SK-N-SH (cell line): ENCODE measurements around the gene SLC35G1. TPM values are rescaled to one million over a fixed set of nuclear protein-coding genes. Genes with fewer than 3 reads are reported as not detected.

ENCODE experiments used
- CTCF ChIA-PET: fragments of 300-600, 350-600 bp; formaldehyde crosslinking; extraction: SDS; loops from one replicate; lab custom pipeline; 2021; lab: Yijun Ruan, JAX
- POLR2A ChIA-PET: fragments of 350-600 bp; sonication (Branson Sonifier 250); formaldehyde crosslinking; extraction: SDS; loops from one replicate; lab custom pipeline; 2020; ENCODE audit warnings: antibody characterized with exemption, inconsistent platforms; lab: Yijun Ruan, JAX
- DNase-seq: peaks from one replicate; pipeline ENCODE4 v3.0.0; 2012
- H2AFZ ChIP-seq: fragments of 200-600 bp; sonication (generic); 2 replicates; pipeline ENCODE4 v1.8.1; 2016; ENCODE audit warnings: antibody characterized with exemption, mild to moderate bottlenecking, low read depth
- H3F3A ChIP-seq: fragments of 200-600 bp; sonication (generic); replicated peaks from 2 replicates; pipeline ENCODE3; 2016; ENCODE audit warnings: antibody characterized with exemption, mild to moderate bottlenecking; ENCODE audit not compliant: insufficient read depth
- H3K27ac ChIP-seq, 2 experiments: fragments of 200-500 bp in 1 of 2; fragments of 200-600 bp in 1 of 2; sonication (Bioruptor generic) in 1 of 2; sonication (generic), shearing (Covaris generic) in 1 of 2; 2 replicates each; pipeline versions ENCODE4 v1.5.1 to v1.6.1; 2014 to 2016; ENCODE audit warnings: low read depth in 2 of 2, inconsistent platforms in 1 of 2, low read length in 1 of 2, mild to moderate bottlenecking in 1 of 2, mixed read lengths in 1 of 2
- H3K27me3 ChIP-seq: fragments of 200-600 bp; sonication (generic), shearing (Covaris generic); 2 replicates; pipeline ENCODE4 v1.6.1; 2016; ENCODE audit warnings: mixed run types; ENCODE audit not compliant: insufficient read depth
- H3K36me3 ChIP-seq, 2 experiments: fragments of 200-500 bp in 1 of 2; fragments of 200-600 bp in 1 of 2; sonication (Bioruptor generic) in 1 of 2; sonication (generic) in 1 of 2; replicated peaks in 1 of 2; 2 replicates each; pipeline versions ENCODE3 to v1.5.1; 2014 to 2016; ENCODE audit warnings: low read length in 1 of 2, mild to moderate bottlenecking in 1 of 2; ENCODE audit not compliant: insufficient read depth in 2 of 2, control insufficient read depth in 1 of 2
- H3K4me1 ChIP-seq, 2 experiments: fragments of 200-500 bp in 1 of 2; fragments of 200-600 bp in 1 of 2; sonication (Bioruptor generic) in 1 of 2; sonication (generic), shearing (Covaris generic) in 1 of 2; 2 replicates each; pipeline versions ENCODE4 v1.5.1 to v1.6.1; 2014 to 2016; ENCODE audit warnings: low read depth in 1 of 2, low read length in 1 of 2, mixed run types in 1 of 2; ENCODE audit not compliant: insufficient read depth in 2 of 2, control insufficient read depth in 1 of 2
- H3K4me2 ChIP-seq: fragments of 200-600 bp; sonication (generic), shearing (Covaris generic); 2 replicates; pipeline ENCODE4 v1.6.1; 2017; ENCODE audit warnings: mixed run types
- H3K4me3 ChIP-seq, 2 experiments: fragments of 200-500 bp in 1 of 2; fragments of 200-600 bp in 1 of 2; sonication (Bioruptor generic) in 1 of 2; sonication (generic), shearing (Covaris generic) in 1 of 2; 2 replicates each; pipeline versions ENCODE4 v1.5.1 to v1.8.1; 2014 to 2016; ENCODE audit warnings: low read depth in 2 of 2, inconsistent platforms in 1 of 2, low read length in 1 of 2, mild to moderate bottlenecking in 1 of 2, mixed read lengths in 1 of 2, moderate library complexity in 1 of 2
- H3K79me2 ChIP-seq: fragments of 200-600 bp; sonication (generic); 2 replicates; pipeline ENCODE4 v1.8.1; 2017; ENCODE audit warnings: mild to moderate bottlenecking; ENCODE audit not compliant: insufficient read depth
- H3K9ac ChIP-seq: fragments of 200-600 bp; sonication (generic); 2 replicates; pipeline ENCODE4 v1.6.1; 2017; ENCODE audit warnings: mixed run types
- H3K9me2 ChIP-seq: fragments of 200-600 bp; sonication (generic); 2 replicates; pipeline ENCODE4 v1.6.1; 2017; ENCODE audit warnings: mixed run types
- H3K9me3 ChIP-seq: fragments of 200-600 bp; sonication (generic); 2 replicates; pipeline ENCODE4 v1.6.1; 2017; ENCODE audit warnings: mixed run types, mild to moderate bottlenecking, moderate library complexity
- H4K20me1 ChIP-seq: fragments of 200-600 bp; sonication (generic); 2 replicates; pipeline ENCODE4 v1.6.1; 2017; ENCODE audit warnings: mild to moderate bottlenecking, mixed run types; ENCODE audit not compliant: insufficient read depth
- ELF1 ChIP-seq: IDR thresholded peaks from 2 replicates; pipeline ENCODE4 v1.4.0; 2012
- EP300 ChIP-seq, 2 experiments: IDR thresholded peaks; 2 replicates each; pipeline versions ENCODE4 v1.4.0 to v1.6.1; 2012; ENCODE audit warnings: borderline replicate concordance in 1 of 2, low read depth in 1 of 2, low read length in 1 of 2
- EZH2phosphoT487 ChIP-seq: fragments of 200-600 bp; sonication (generic); IDR thresholded peaks from 2 replicates; pipeline ENCODE4 v1.6.1; 2017; ENCODE audit warnings: low read depth, mixed run types, mild to moderate bottlenecking, antibody characterized with exemption, moderate library complexity, borderline replicate concordance
- FOSL2 ChIP-seq: IDR thresholded peaks from 2 replicates; pipeline ENCODE4 v1.4.0; 2012; ENCODE audit warnings: low read depth, mild to moderate bottlenecking, moderate library complexity, borderline replicate concordance
- JUND ChIP-seq: IDR thresholded peaks from 2 replicates; pipeline ENCODE4 v1.4.0; 2012
- NFIC ChIP-seq: IDR thresholded peaks from 2 replicates; pipeline ENCODE4 v1.4.0; 2012; ENCODE audit warnings: borderline replicate concordance
- PBX3 ChIP-seq: IDR thresholded peaks from 2 replicates; pipeline ENCODE4; 2012
- POLR2AphosphoS5 ChIP-seq: IDR thresholded peaks from 2 replicates; pipeline ENCODE4 v1.6.1; 2012; ENCODE audit warnings: low read depth, low read length
- RAD21 ChIP-seq: IDR thresholded peaks from 2 replicates; pipeline ENCODE4 v1.6.1; 2012; ENCODE audit warnings: mild to moderate bottlenecking, low read length
- RCOR1 ChIP-seq: fragments of 150-350 bp; IDR thresholded peaks from 2 replicates; pipeline ENCODE4 v1.6.1; 2017; ENCODE audit warnings: antibody characterized with exemption, low read length
- RFX5 ChIP-seq: IDR thresholded peaks from 2 replicates; pipeline ENCODE4 v1.6.1; 2012; ENCODE audit warnings: mild to moderate bottlenecking, improper control_type of control experiment, low read length
- RXRA ChIP-seq: IDR thresholded peaks from 2 replicates; pipeline ENCODE4 v1.4.0; 2012; ENCODE audit warnings: low read depth, mild to moderate bottlenecking, borderline replicate concordance
- SMC3 ChIP-seq: IDR thresholded peaks from 2 replicates; pipeline ENCODE4 v1.6.1; 2012; ENCODE audit warnings: low read depth, low read length, improper control_type of control experiment
- TCF12 ChIP-seq: IDR thresholded peaks from 2 replicates; pipeline ENCODE4 v1.4.0; 2012
- YY1 ChIP-seq: IDR thresholded peaks from 2 replicates; pipeline ENCODE4 v1.4.0; 2012; ENCODE audit warnings: low read depth, mild to moderate bottlenecking
- WGBS: methylation state at CpG from one replicate; pipeline ENCODE4 v1.1.6; 2017; ENCODE audit warnings: low lambda C conversion rate; 5-methylcytosine and 5-hydroxymethylcytosine counted together
- polyA plus RNA-seq, 3 experiments: library from polyadenylated mRNA; depleted of rRNA; stranded (reverse); fragments of >200 nt; gene quantifications; 2 replicates each; pipeline ENCODE4 v1.2.3, GENCODE V29; 2012
- TF ChIP-seq, protein P1 (sequence below): fragments of 150-350 bp; IDR thresholded peaks from 2 replicates; pipeline ENCODE4 v1.6.1; 2017; ENCODE audit warnings: antibody characterized with exemption, low read length, low read depth, borderline replicate concordance
- TF ChIP-seq, protein P2 (sequence below): IDR thresholded peaks from 2 replicates; pipeline ENCODE4 v1.6.1; 2012; ENCODE audit warnings: mild to moderate bottlenecking, low read depth, low read length, moderate library complexity
- TF ChIP-seq, protein P3 (sequence below): fragments of 200-600 bp; sonication (generic); IDR thresholded peaks from 2 replicates; pipeline ENCODE4 v1.6.1; 2017; ENCODE audit warnings: antibody characterized with exemption, mild to moderate bottlenecking, moderate library complexity
- TF ChIP-seq, protein P4 (sequence below): IDR thresholded peaks from 2 replicates; pipeline ENCODE4 v1.4.0; 2012; ENCODE audit warnings: low read depth, borderline replicate concordance

Gene SLC35G1
- polyA plus RNA-seq, 1 of the 3 experiments (the other 2 are of a cell fraction), result 5.1 TPM

- H4K20me1 ChIP-seq, result no peaks in the 10 kb centered on the region
- no peak overlapping the region for H3K4me3 ChIP-seq
- POLR2A ChIA-PET, result no interaction called here
- H3K9me3 ChIP-seq, result no peaks in the 10 kb centered on the region
- H3K9me2 ChIP-seq, result no peaks in the 10 kb centered on the region
- H3F3A ChIP-seq, result no peaks in the 10 kb centered on the region
- H2AFZ ChIP-seq, result no peak overlapping the region
- TF ChIP-seq RAD21 (no peak), YY1 (no peak), SMC3 (no peak), EZH2phosphoT487 (no peak), PBX3 (no peak), RFX5 (no peak), RXRA (no peak), ELF1 (no peak), EP300 (IDR thresholded peaks at IDR 0.05; ENCODE audit: borderline replicate concordance in 1 of 2, low read depth in 1 of 2, low read length in 1 of 2) (no peak), TCF12 (no peak), FOSL2 (no peak), JUND (no peak), POLR2AphosphoS5 (no peak), NFIC (no peak), RCOR1 (no peak)
- TF ChIP-seq, protein P1, sequence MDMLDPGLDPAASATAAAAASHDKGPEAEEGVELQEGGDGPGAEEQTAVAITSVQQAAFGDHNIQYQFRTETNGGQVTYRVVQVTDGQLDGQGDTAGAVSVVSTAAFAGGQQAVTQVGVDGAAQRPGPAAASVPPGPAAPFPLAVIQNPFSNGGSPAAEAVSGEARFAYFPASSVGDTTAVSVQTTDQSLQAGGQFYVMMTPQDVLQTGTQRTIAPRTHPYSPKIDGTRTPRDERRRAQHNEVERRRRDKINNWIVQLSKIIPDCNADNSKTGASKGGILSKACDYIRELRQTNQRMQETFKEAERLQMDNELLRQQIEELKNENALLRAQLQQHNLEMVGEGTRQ, result no peak
- TF ChIP-seq, protein P2, sequence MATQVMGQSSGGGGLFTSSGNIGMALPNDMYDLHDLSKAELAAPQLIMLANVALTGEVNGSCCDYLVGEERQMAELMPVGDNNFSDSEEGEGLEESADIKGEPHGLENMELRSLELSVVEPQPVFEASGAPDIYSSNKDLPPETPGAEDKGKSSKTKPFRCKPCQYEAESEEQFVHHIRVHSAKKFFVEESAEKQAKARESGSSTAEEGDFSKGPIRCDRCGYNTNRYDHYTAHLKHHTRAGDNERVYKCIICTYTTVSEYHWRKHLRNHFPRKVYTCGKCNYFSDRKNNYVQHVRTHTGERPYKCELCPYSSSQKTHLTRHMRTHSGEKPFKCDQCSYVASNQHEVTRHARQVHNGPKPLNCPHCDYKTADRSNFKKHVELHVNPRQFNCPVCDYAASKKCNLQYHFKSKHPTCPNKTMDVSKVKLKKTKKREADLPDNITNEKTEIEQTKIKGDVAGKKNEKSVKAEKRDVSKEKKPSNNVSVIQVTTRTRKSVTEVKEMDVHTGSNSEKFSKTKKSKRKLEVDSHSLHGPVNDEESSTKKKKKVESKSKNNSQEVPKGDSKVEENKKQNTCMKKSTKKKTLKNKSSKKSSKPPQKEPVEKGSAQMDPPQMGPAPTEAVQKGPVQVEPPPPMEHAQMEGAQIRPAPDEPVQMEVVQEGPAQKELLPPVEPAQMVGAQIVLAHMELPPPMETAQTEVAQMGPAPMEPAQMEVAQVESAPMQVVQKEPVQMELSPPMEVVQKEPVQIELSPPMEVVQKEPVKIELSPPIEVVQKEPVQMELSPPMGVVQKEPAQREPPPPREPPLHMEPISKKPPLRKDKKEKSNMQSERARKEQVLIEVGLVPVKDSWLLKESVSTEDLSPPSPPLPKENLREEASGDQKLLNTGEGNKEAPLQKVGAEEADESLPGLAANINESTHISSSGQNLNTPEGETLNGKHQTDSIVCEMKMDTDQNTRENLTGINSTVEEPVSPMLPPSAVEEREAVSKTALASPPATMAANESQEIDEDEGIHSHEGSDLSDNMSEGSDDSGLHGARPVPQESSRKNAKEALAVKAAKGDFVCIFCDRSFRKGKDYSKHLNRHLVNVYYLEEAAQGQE, result no peak
- TF ChIP-seq, protein P3, sequence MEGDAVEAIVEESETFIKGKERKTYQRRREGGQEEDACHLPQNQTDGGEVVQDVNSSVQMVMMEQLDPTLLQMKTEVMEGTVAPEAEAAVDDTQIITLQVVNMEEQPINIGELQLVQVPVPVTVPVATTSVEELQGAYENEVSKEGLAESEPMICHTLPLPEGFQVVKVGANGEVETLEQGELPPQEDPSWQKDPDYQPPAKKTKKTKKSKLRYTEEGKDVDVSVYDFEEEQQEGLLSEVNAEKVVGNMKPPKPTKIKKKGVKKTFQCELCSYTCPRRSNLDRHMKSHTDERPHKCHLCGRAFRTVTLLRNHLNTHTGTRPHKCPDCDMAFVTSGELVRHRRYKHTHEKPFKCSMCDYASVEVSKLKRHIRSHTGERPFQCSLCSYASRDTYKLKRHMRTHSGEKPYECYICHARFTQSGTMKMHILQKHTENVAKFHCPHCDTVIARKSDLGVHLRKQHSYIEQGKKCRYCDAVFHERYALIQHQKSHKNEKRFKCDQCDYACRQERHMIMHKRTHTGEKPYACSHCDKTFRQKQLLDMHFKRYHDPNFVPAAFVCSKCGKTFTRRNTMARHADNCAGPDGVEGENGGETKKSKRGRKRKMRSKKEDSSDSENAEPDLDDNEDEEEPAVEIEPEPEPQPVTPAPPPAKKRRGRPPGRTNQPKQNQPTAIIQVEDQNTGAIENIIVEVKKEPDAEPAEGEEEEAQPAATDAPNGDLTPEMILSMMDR, result no peak
- TF ChIP-seq, protein P4, sequence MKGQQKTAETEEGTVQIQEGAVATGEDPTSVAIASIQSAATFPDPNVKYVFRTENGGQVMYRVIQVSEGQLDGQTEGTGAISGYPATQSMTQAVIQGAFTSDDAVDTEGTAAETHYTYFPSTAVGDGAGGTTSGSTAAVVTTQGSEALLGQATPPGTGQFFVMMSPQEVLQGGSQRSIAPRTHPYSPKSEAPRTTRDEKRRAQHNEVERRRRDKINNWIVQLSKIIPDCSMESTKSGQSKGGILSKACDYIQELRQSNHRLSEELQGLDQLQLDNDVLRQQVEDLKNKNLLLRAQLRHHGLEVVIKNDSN, result no peak
- no peaks in the 10 kb centered on the region for H3K36me3 ChIP-seq
- H3K27ac ChIP-seq, result no peak overlapping the region
- DNase-seq, result no peak
- H3K9ac ChIP-seq, result no peak overlapping the region
- peaks cover 3 to 5% of the 10 kb centered on the region in 2 experiments; a peak in 2 of 4 replicates for H3K4me1 ChIP-seq
- no peaks in the 10 kb centered on the region for H3K79me2 ChIP-seq
- WGBS, result 86% methylated on average over 2 of the region's 2 CpGs
- CTCF ChIA-PET, result interaction anchor here (1.5 kb wide), 1 partner anchor 35 kb away, joined by 5 read pairs; no protein-coding TSS in a partner anchor
- H3K27me3 ChIP-seq, result no peaks in the 10 kb centered on the region
- H3K4me2 ChIP-seq, result no peak overlapping the region
Observed at GRCh38 chr10:93951905-93952304, 58.1 kb downstream of the SLC35G1 start.

Other genes starting within 250 kb of the SLC35G1 start
- gene FRA10AC1, start 191.4 kb upstream of the SLC35G1 start, polyA plus RNA-seq (2012; rRNA removed), result 3.9 and 4.1 TPM in 2 replicates
- 0.03 TPM in 1 of 2 replicates, not detected in the other for gene LGI1, start 136.0 kb upstream of the SLC35G1 start, polyA plus RNA-seq (2012; rRNA removed)
- 1.2 and 1.9 TPM in 2 replicates for gene PLCE1, start 100.0 kb downstream of the SLC35G1 start, polyA plus RNA-seq (2012; rRNA removed)